ENCODE results near the gene KTN1.

- no peak for TF ChIP-seq CTCF (conservative IDR thresholded peaks at IDR 0.05; ENCODE audit: low read depth in 2 of 2)
- TF ChIP-seq EZH2phosphoT487 (IDR thresholded peaks at IDR 0.05; ENCODE audit: unreplicated experiment) = no peak
- no peak for TF ChIP-seq CREB1 (CRISPR knock-in tag; IDR thresholded peaks at IDR 0.05; ENCODE audit: low read depth)
- TF ChIP-seq ETS1 (IDR thresholded peaks at IDR 0.05) = no peak
- no peak for TF ChIP-seq STAT1 (IDR thresholded peaks at IDR 0.05; ENCODE audit: unreplicated experiment)
Observed at GRCh38 chr14:55588259-55588699, 8.3 kb downstream of the KTN1 start.
